Chondrocyte (in vitro differentiated cells): ENCODE results near the gene PRORP. TPM values are rescaled to one million over a fixed set of nuclear protein-coding genes. Genes with fewer than 3 reads are reported as not detected.
"Not testable (repeated sequence)": the region's sequence is repeated elsewhere in the genome, so short reads cannot be mapped to it uniquely, and the experiment has no call there.

ENCODE experiments used
- DNase-seq: peaks from one replicate; pipeline ENCODE4 v3.0.0; 2021; ENCODE audit warnings: mixed read lengths, low spot score
- H3K27ac Mint-ChIP-seq: one replicate; pipeline ENCODE4 v1.8.0; 2021; ENCODE audit warnings: mild to moderate bottlenecking, moderate library complexity, mixed read lengths; ENCODE audit not compliant: unreplicated experiment
- H3K27me3 Mint-ChIP-seq: 2 replicates; pipeline ENCODE4 v1.8.0; 2021; ENCODE audit warnings: low read depth, mixed read lengths
- H3K36me3 Mint-ChIP-seq: 2 replicates; pipeline ENCODE4 v1.8.0; 2021; ENCODE audit warnings: low read depth, mixed read lengths
- H3K4me1 Mint-ChIP-seq: 2 replicates; pipeline ENCODE4 v1.8.0; 2021; ENCODE audit warnings: low read depth, mild to moderate bottlenecking, mixed read lengths
- H3K4me3 Mint-ChIP-seq: one replicate; pipeline ENCODE4 v1.8.0; 2021; ENCODE audit warnings: mild to moderate bottlenecking, moderate library complexity, mixed read lengths; ENCODE audit not compliant: unreplicated experiment
- H3K9me3 Mint-ChIP-seq: 2 replicates; pipeline ENCODE4 v1.8.0; 2021; ENCODE audit warnings: low read depth, mixed read lengths
- CTCF ChIP-seq: fragments of 200-600 bp; sonication (generic); IDR thresholded peaks from 2 replicates; pipeline ENCODE4 v1.5.0; 2021; ENCODE audit warnings: antibody characterized with exemption, mild to moderate bottlenecking, moderate library complexity
- total RNA-seq: library from RNA; stranded (reverse); gene quantifications from 3 replicates; pipeline ENCODE4 v1.2.1, GENCODE V29; 2021

The PRORP gene
- total RNA-seq, 1 donor from 2014 or later: 31.1 TPM

- Mint-ChIP-seq H3K4me3 (no peak overlapping the region), H3K36me3 (peaks cover 19% of the 10 kb centered on the region)
Measured at GRCh38 chr14:35149239-35149638, 26.9 kb downstream of the PRORP start.

DNA sequence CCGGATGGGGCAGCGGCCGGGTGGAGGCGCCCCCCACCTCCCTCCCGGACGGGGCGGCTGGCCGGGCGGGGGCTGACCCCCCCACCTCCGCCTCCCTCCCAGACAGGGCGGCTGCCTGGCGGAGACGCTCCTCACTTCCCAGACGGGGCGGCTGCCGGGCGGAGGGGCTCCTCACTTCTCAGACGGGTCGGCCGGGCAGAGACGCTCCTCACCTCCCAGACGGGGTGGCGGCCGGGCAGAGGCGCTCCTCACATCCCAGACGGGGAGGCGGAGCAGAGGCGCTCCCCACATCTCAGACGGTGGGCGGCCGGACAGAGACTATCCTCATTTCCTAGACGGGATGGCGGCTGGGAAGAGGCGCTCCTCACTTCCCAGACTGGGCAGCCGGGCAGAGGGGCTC lies 30.2 kb downstream of the PRORP start:
- H3K4me3 Mint-ChIP-seq, H3K27me3 Mint-ChIP-seq, DNase-seq, H3K9me3 Mint-ChIP-seq, H3K27ac Mint-ChIP-seq: not testable (repeated sequence)
- H3K36me3 Mint-ChIP-seq: peaks cover 19% of the 10 kb centered on the region
- H3K4me1 Mint-ChIP-seq: peaks cover 10% of the 10 kb centered on the region

More at GRCh38 chr14:35149239-35149638, 26.9 kb downstream of the PRORP start:
- Mint-ChIP-seq H3K4me1 (no peaks in the 10 kb centered on the region), H3K9me3 (peaks cover 2% of the 10 kb centered on the region), H3K27ac (no peak overlapping the region), H3K27me3 (no peaks in the 10 kb centered on the region)
- TF ChIP-seq CTCF: no peak
- no peak for DNase-seq

- Mint-ChIP-seq H3K36me3 (peaks cover 17% of the 10 kb centered on the region), H3K27me3 (no peaks in the 10 kb centered on the region), H3K4me1 (peaks cover 14% of the 10 kb centered on the region), H3K4me3 (no peak overlapping the region), H3K27ac (no peak overlapping the region), H3K9me3 (no peaks in the 10 kb centered on the region)
- DNase-seq: no peak
- TF ChIP-seq CTCF: no peak
Measured at GRCh38 chr14:35154016-35154415, 31.7 kb downstream of the PRORP start.

GRCh38 chr14:35155962-35156361 lies 33.6 kb downstream of the PRORP start:
- Mint-ChIP-seq H3K36me3 (peaks cover 13% of the 10 kb centered on the region), H3K27ac (peak overlapping the region; percentile 55), H3K9me3 (no peaks in the 10 kb centered on the region), H3K27me3 (no peaks in the 10 kb centered on the region), H3K4me1 (peaks cover 33% of the 10 kb centered on the region), H3K4me3 (no peak overlapping the region)
- no peak for DNase-seq
- no peak for TF ChIP-seq CTCF

GRCh38 chr14:35158491-35158890 lies 36.1 kb downstream of the PRORP start:
- Mint-ChIP-seq H3K9me3 (no peaks in the 10 kb centered on the region), H3K36me3 (peaks cover 11% of the 10 kb centered on the region), H3K27me3 (no peaks in the 10 kb centered on the region), H3K4me3 (no peak overlapping the region), H3K27ac (no peak overlapping the region), H3K4me1 (peaks cover 33% of the 10 kb centered on the region)
- no peak for DNase-seq
- TF ChIP-seq CTCF: no peak

GRCh38 chr14:35158951-35159653 lies 36.8 kb downstream of the PRORP start:
- no peak for DNase-seq
- peaks cover 33% of the 10 kb centered on the region for H3K4me1 Mint-ChIP-seq
- H3K9me3 Mint-ChIP-seq: no peaks in the 10 kb centered on the region
- H3K36me3 Mint-ChIP-seq: peaks cover 11% of the 10 kb centered on the region
- TF ChIP-seq CTCF: no peak
- no peaks in the 10 kb centered on the region for H3K27me3 Mint-ChIP-seq
- H3K4me3 Mint-ChIP-seq: no peak overlapping the region
- peak overlapping the region; percentile 70 for H3K27ac Mint-ChIP-seq
